Ovary (tissue), 3 donors: Measurements from ENCODE around the gene GMFB.

Experiments used
- POLR2A ChIP-seq: fragments of 450-650 bp; IDR thresholded peaks from one replicate; pipeline ENCODE4 v1.6.1; 2017; ENCODE audit warnings: antibody characterized with exemption, mild to moderate bottlenecking, moderate library complexity
- TF ChIP-seq, protein P1 (sequence below), 3 donors: fragments of 450-650 bp in 2 of 3; fragments of 200-600 bp in 1 of 3; IDR thresholded peaks; one replicate each; pipeline versions ENCODE4 v1.5.1 to v1.8.0; 2016 to 2022; ENCODE audit warnings: antibody characterized with exemption in 3 of 3, mild to moderate bottlenecking in 1 of 3
- donor health status: DM: no; HTN: no; CAD: no.

DNA sequence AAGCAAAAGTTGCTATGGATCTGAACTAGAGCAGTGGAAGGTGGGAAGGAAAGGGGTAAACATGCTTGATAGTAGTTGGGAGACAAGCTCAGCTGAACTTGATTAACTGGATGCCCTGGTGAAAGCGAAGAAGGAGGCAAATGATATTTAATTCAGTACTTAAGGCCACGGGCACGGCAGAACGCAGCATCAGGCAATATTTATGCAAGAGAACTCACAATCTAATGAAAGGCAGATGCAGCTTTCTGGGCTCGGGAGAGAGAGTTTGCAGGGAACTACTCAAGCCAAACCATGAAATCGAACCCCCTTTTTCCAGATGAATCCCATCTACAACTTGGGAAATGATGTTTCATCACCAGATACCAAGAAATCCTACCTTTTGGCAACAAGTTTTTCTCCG, 44.1 kb downstream of the GMFB start:
- TF ChIP-seq, protein P1, sequence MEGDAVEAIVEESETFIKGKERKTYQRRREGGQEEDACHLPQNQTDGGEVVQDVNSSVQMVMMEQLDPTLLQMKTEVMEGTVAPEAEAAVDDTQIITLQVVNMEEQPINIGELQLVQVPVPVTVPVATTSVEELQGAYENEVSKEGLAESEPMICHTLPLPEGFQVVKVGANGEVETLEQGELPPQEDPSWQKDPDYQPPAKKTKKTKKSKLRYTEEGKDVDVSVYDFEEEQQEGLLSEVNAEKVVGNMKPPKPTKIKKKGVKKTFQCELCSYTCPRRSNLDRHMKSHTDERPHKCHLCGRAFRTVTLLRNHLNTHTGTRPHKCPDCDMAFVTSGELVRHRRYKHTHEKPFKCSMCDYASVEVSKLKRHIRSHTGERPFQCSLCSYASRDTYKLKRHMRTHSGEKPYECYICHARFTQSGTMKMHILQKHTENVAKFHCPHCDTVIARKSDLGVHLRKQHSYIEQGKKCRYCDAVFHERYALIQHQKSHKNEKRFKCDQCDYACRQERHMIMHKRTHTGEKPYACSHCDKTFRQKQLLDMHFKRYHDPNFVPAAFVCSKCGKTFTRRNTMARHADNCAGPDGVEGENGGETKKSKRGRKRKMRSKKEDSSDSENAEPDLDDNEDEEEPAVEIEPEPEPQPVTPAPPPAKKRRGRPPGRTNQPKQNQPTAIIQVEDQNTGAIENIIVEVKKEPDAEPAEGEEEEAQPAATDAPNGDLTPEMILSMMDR (IDR thresholded peaks at IDR 0.05), result no peak
- no peak for TF ChIP-seq POLR2A
